Activated CD4-positive, alpha-beta T cell treated with anti-CD3 and anti-CD28 coated beads for 24 hours (primary cell): ENCODE measurements around the gene BRD1.
A peak's percentile ranks its signal among the peaks of the same experiment; 100 is the strongest.
"Not testable (repeated sequence)": the region's sequence is repeated elsewhere in the genome, so short reads cannot be mapped to it uniquely, and the experiment has no call there.

Experiments
- DNase-seq, 2 donors: peaks; one replicate each; pipeline ENCODE4 v3.0.0-alpha.2; 2020; ENCODE audit warnings: low read depth in 2 of 2

Gene BRD1

GRCh38 chr22:49853981-49854831, 26.5 kb upstream of the BRD1 start:
- DNase-seq, result no peak

GRCh38 chr22:49852898-49853894, 25.5 kb upstream of the BRD1 start, which contains the start of gene ZBED4:
TSS of gene ZBED4 (plus strand) at chr22:49853844. CDS start at chr22:49883663, 29,819 bp downstream.
- peak; percentile 97 to 98 for DNase-seq

DNA sequence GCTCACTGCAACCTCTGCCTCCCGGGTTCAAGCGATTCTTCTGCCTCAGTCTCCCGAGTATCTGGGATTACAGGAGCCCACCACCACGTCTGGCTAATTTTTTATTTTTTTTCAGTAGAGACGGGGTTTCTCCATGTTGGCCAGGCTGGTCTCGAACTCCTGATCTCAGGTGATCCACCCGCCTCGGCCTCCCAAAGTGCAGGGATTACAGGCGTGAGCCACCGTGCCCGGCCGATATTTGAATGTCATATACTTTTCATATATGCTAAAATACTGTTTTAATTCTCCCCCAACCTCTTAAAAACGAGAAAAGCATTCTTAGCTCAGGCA, 24.9 kb upstream of the BRD1 start:
- DNase-seq, result not testable (repeated sequence)

- no peak for DNase-seq
Observed at GRCh38 chr22:49850959-49851802, 23.5 kb upstream of the BRD1 start.

- no peak for DNase-seq
Observed at GRCh38 chr22:49850021-49850911, 22.6 kb upstream of the BRD1 start.

- DNase-seq, result no peak
Observed at GRCh38 chr22:49849161-49850020, 21.7 kb upstream of the BRD1 start.

- DNase-seq, result no peak
Observed at GRCh38 chr22:49848690-49849160, 21.1 kb upstream of the BRD1 start.

DNA sequence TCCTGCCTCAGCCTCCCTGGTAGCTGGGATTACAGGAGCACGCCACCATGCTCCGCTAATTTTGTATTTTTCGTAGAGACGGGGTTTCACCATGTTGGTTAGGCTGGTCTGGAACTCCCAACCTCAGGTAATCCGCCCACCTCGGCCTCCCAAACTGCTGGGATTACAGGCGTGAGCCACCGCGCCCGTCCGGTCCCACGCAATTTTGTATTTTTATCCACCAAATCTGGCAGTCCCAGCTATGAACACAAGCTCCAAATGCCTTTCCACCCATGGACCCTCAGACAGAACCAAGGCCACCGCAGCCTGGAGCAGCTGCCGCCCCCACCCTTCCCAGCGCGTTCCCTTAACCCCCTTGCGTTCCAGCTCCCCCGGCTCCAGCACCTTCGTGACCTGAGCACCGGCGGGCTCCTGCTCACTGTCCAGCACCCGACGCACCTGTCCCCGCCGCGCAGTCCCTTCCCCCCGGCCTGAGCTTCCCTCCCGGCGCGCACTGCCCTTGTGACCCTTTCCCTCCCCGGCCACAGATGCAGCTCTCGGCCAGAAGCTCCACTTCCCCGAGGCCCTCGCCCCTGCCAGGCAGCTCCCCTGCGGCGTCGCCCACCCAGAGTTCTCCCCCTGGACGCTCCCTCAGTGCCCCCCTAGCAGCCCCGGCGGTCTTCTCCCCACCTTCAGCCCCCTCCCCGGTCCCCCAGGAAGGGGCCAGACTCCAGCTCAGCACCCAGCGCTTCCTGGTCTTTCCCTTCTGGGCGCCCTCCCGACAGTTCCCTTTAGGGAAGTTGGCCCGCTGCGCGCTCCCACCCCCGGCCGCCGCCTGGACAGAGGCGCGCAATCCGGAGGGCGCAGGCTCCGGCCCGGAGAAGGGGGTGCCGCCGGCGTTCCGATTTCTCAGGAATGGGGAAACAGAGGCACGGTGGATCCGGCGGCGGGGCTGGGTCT, 20.3 kb upstream of the BRD1 start:
- no peak for DNase-seq

DNA sequence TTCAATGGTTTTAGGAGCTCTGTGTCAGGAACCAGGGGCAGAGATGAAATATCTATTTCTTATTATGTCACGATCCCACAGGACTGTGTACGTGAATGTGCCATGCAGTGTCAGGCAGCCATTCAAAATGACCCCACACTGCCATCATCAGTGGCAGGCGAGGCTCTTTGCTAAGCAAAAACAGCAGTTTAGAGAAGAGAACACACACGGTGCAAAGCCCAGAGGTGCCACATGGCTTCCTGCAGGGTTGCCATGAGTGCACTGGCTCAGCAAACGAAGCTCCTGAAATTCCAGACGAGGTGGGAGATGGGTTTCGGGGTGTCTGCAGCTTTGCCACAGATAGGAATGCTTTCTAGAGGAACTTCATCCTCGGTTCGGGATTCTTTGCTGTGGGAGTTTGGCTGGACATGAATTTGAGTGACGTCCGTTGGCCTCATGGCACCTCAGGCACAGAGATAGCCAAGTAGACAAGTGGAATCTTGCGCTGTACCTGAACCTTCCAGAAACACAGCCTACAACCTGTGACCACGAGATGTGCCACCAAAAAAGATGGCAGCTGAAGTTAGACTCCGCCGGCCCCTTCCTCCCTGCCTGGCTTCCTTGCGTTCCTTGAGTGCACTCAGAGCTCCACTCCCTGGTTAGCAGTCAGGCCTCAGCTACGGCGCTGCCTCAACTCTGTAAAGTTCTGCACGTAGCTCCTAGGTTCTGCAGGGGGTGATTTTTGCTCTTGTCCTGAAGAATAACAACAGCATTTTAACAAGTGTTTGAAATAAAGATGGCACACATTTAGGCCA, 18.2 kb upstream of the BRD1 start:
- no peak for DNase-seq

- DNase-seq, result no peak
Observed at GRCh38 chr22:49845241-49845640, 17.6 kb upstream of the BRD1 start.

DNA sequence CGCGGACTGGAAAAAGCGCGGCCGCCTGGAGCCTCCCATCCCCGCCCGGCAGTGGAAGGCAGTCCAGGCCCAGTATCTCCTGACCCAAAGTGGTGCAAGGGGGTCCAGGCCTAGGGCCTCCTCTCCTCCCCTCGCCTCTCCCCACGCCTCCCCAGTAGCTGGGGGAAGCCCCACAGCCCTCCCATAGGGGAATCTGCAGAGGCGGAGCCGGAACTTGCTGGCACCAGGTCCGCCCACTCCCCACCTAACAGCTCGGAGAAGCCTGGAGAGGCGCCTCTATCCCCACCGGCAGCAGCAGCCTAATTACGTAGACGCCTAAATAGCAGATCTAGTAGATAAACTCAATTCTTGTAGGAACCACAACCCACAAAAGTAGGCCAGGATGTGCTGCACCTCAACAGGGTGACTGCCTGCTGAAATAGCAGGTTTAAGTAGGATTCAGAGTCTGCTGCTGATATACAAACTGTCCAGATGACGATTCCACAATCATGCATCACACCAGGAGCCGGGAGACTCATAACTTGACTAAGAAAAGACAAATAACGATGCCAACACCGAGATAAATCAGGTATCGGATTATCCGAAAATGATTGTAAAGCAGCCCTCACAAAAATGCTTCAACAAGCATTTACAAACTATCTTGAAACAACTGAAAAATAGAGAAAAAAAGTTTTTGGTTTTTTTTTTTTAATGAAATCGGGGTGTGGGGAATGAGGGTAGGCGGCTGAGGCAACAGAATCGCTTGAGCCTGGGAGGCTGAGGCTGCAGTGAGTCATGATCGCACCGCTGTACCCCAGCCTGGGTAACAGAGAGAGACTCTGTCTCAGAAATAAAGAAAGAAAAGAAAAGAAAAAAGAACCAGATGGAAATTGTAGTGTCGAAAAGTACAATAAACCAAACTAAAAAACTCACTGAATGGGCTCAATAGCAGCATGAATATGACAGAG, 11.4 kb upstream of the BRD1 start:
- DNase-seq, result peak; percentile 65 to 73

- DNase-seq, result no peak
Observed at GRCh38 chr22:49833340-49834007, 5.8 kb upstream of the BRD1 start.

DNA sequence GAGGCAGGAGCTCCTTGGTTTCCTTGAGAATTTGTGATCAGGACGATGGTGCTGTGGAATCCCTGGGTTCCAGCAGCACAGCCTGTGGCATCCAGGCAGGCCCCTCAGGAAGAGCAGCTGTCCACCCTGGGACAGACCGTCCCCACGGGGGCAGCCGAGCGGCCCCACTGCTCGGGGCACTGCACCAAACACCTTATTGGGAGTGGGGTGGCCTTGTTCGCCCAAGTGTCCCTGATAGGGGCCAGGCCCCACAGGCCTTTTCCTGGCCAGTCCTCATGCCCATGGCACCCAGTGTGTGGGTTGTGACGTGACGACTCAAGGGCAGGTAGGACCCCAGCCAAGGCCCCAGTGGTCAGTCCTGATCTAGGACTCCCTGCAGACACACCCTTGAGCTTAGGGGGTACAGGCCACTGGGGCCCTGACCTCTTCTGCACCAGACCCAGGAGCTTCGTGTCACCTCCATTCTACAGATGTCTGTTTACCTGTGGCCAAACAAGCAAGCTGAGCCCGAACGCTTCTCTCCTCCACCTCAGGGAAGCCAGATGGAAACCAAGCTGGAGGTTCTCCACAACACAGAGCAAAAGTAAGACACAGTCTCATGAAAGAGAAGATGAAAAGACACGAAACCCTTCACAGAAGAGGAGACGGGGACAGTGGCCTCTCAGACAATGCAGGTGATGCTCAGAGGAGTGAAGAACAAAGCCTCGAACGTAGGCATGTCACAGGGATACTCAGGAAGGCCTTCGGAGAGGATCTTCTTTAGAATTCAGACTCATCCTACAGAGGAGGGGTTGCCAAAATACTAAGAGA, 1.6 kb upstream of the BRD1 start:
- no peak for DNase-seq

GRCh38 chr22:49828599-49828965, 909 bp upstream of the BRD1 start:
- no peak for DNase-seq

DNA sequence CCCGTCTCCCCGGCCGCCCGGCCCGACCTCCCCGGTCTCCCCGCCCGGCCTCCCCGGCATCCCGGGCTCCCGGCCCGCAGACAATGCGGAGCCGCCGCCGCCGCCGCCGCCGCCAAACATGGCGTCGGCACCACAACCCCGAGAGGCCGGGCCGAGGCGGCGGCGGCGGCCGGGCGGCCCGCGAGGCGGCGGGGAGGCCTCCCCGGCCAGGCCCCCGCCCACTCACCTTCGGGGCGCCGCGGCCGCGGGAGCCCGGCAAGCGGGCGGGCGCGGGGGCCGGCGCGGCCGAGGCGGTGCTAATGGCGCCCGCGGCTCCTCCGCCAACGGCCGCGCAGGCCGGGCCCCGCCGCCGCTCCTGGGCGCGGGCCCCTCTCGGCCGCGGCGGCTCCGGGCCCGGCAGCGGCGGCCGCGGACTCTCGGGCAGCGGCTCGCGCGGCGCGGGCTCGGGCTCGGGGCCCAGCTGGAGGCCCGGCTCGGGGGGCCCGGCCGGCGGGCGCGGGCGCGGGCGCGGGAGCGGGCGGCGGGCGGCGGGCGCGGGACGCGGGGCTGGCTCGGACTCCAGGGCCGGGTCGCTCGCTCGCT, 311 bp downstream of the BRD1 start:
- DNase-seq, result no peak
